WTC11 (cell line): ENCODE data around the gene MED26. TPM values are rescaled to one million over a fixed set of nuclear protein-coding genes. Genes with fewer than 3 reads are reported as not detected.

ENCODE experiments used
- ATAC-seq: fragments of 200-7000 bp; cut with Tn5 transposase; 2 replicates; pipeline ENCODE4 v1.10.0; 2021; ENCODE audit warnings: mild to moderate bottlenecking, moderate library complexity
- CTCF ChIA-PET: fragments of 300-600 bp; sonication (Branson Sonifier 250); formaldehyde crosslinking; loops from one replicate; lab custom pipeline; 2021; ENCODE audit warnings: antibody characterized with exemption; lab: Charles Lee
- POLR2A ChIA-PET: fragments of 350-600 bp; sonication (Branson Sonifier 250); formaldehyde crosslinking; loops from one replicate; lab custom pipeline; 2021; ENCODE audit warnings: antibody characterized with exemption; lab: Charles Lee
- DNase-seq: peaks from one replicate; pipeline ENCODE4 v3.0.0; 2021; ENCODE audit warnings: low spot score
- H3K27ac Mint-ChIP-seq: 2 replicates; pipeline ENCODE4 v1.8.0; 2021; ENCODE audit warnings: mixed read lengths
- H3K27me3 Mint-ChIP-seq: 2 replicates; pipeline ENCODE4 v1.8.0; 2021; ENCODE audit warnings: low read depth, mild to moderate bottlenecking, moderate library complexity, mixed read lengths
- H3K36me3 Mint-ChIP-seq: 2 replicates; pipeline ENCODE4 v1.8.0; 2021; ENCODE audit warnings: mixed read lengths
- H3K4me1 Mint-ChIP-seq: 2 replicates; pipeline ENCODE4 v1.8.0; 2022; ENCODE audit warnings: mixed read lengths
- H3K4me3 Mint-ChIP-seq: 2 replicates; pipeline ENCODE4 v1.8.0; 2021; ENCODE audit warnings: mild to moderate bottlenecking, moderate library complexity, mixed read lengths
- H3K9me3 Mint-ChIP-seq: 2 replicates; pipeline ENCODE4 v1.8.0; 2021; ENCODE audit warnings: mixed read lengths
- E2F4 ChIP-seq: sonication (generic); formaldehyde crosslinking; IDR thresholded peaks from 2 replicates; pipeline ENCODE4 v1.8.1; 2022; ENCODE audit warnings: low read depth, mild to moderate bottlenecking, moderate library complexity, missing genetic modification reagents, borderline replicate concordance
- ELF4 ChIP-seq: sonication (generic); formaldehyde crosslinking; IDR thresholded peaks from 2 replicates; pipeline ENCODE4 v1.8.1; 2022; ENCODE audit warnings: low read depth, mild to moderate bottlenecking, moderate library complexity, missing genetic modification reagents
- ETV6 ChIP-seq: sonication (generic); formaldehyde crosslinking; IDR thresholded peaks from 2 replicates; pipeline ENCODE4 v1.8.1; 2022; ENCODE audit warnings: mild to moderate bottlenecking, missing genetic modification reagents
- HMGA2 ChIP-seq: fragments of 250-450 bp; sonication (Bioruptor Pico); IDR thresholded peaks from 2 replicates; pipeline ENCODE4 v1.4.0; 2021; ENCODE audit warnings: mild to moderate bottlenecking, moderate library complexity
- IRF2 ChIP-seq: sonication (generic); formaldehyde crosslinking; IDR thresholded peaks from 2 replicates; pipeline ENCODE4 v1.8.0; 2022; ENCODE audit warnings: low read depth, missing genetic modification reagents, borderline replicate concordance
- JAZF1 ChIP-seq: fragments of 250-450 bp; sonication (Bioruptor Pico); IDR thresholded peaks from 2 replicates; pipeline ENCODE4 v1.9.0; 2021; ENCODE audit warnings: moderate library complexity, mild to moderate bottlenecking, inconsistent platforms
- NFE2L1 ChIP-seq: sonication (generic); formaldehyde crosslinking; IDR thresholded peaks from 2 replicates; pipeline ENCODE4 v1.8.1; 2023; ENCODE audit warnings: missing genetic modification reagents
- NFYB ChIP-seq: sonication (generic); formaldehyde crosslinking; conservative IDR thresholded peaks from 2 replicates; pipeline ENCODE4 v1.8.0; 2022; ENCODE audit warnings: low read depth, missing genetic modification reagents
- NR2C2 ChIP-seq: sonication (generic); formaldehyde crosslinking; IDR thresholded peaks from 2 replicates; pipeline ENCODE4 v1.8.0; 2022; ENCODE audit warnings: mild to moderate bottlenecking, missing genetic modification reagents
- TCF7 ChIP-seq: sonication (generic); formaldehyde crosslinking; IDR thresholded peaks from 2 replicates; pipeline ENCODE4 v1.8.0; 2022; ENCODE audit warnings: mild to moderate bottlenecking, low read depth, missing genetic modification reagents, moderate library complexity
- TEAD1 ChIP-seq: sonication (generic); formaldehyde crosslinking; IDR thresholded peaks from 2 replicates; pipeline ENCODE4 v1.8.0; 2022; ENCODE audit warnings: mild to moderate bottlenecking, missing genetic modification reagents
- TP53 ChIP-seq: sonication (generic); formaldehyde crosslinking; IDR thresholded peaks from 2 replicates; pipeline ENCODE4 v1.8.1; 2023; ENCODE audit warnings: mild to moderate bottlenecking, missing genetic modification reagents
- ZBTB43 ChIP-seq: sonication (generic); formaldehyde crosslinking; IDR thresholded peaks from 2 replicates; pipeline ENCODE4 v1.8.1; 2023; ENCODE audit warnings: mild to moderate bottlenecking, missing genetic modification reagents
- ZNF138 ChIP-seq: sonication (generic); formaldehyde crosslinking; conservative IDR thresholded peaks from 2 replicates; pipeline ENCODE4 v1.8.1; 2022; ENCODE audit warnings: mild to moderate bottlenecking, moderate library complexity, missing genetic modification reagents
- ZNF423 ChIP-seq: fragments of 250-450 bp; sonication (Bioruptor Pico); IDR thresholded peaks from 2 replicates; pipeline ENCODE4 v2.1.2; 2022; ENCODE audit warnings: mild to moderate bottlenecking, moderate library complexity
- total RNA-seq: library from RNA; stranded (reverse); gene quantifications from 3 replicates; pipeline ENCODE4 v1.2.3, GENCODE V29; 2021
- TF ChIP-seq, protein P1 (sequence below): sonication (generic); formaldehyde crosslinking; IDR thresholded peaks from 2 replicates; pipeline ENCODE4 v1.8.0; 2022; ENCODE audit warnings: mild to moderate bottlenecking, missing genetic modification reagents
- TF ChIP-seq, protein P2 (sequence below): sonication (generic); formaldehyde crosslinking; IDR thresholded peaks from 2 replicates; pipeline ENCODE4 v1.8.0; 2022; ENCODE audit warnings: mild to moderate bottlenecking, missing genetic modification reagents
- TF ChIP-seq, protein P3 (sequence below): sonication (generic); formaldehyde crosslinking; IDR thresholded peaks from 2 replicates; pipeline ENCODE4 v1.8.0; 2022; ENCODE audit warnings: missing genetic modification reagents
- TF ChIP-seq, protein P4 (sequence below): sonication (generic); formaldehyde crosslinking; IDR thresholded peaks from 2 replicates; pipeline ENCODE4 v1.8.1; 2022; ENCODE audit warnings: mild to moderate bottlenecking, missing genetic modification reagents, moderate library complexity, borderline replicate concordance
- TF ChIP-seq, protein P5 (sequence below): sonication (generic); formaldehyde crosslinking; IDR thresholded peaks from 2 replicates; pipeline ENCODE4 v1.8.1; 2023; ENCODE audit warnings: mild to moderate bottlenecking, missing genetic modification reagents, moderate library complexity

The MED26 gene
- total RNA-seq, 1 experiment from 2014 or later: 14.2 TPM

GRCh38 chr19:16587833-16588823 lies 39.9 kb downstream of the MED26 start:
- Mint-ChIP-seq H3K27ac (peak overlapping the region; percentile 79), H3K4me3 (no peak overlapping the region)
- TF ChIP-seq E2F4 (CRISPR knock-in tag): no peak
- TF ChIP-seq, protein P1, sequence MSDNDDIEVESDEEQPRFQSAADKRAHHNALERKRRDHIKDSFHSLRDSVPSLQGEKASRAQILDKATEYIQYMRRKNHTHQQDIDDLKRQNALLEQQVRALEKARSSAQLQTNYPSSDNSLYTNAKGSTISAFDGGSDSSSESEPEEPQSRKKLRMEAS (CRISPR knock-in tag): 0 out of 2 replicates have a peak, but pooled peaks have one; percentile 30
- TF ChIP-seq NFE2L1 (CRISPR knock-in tag): no peak
- TF ChIP-seq NR2C2 (CRISPR knock-in tag): no peak
- TF ChIP-seq, all 79 proteins: peak for 1
- ATAC-seq: no peak
- ChIA-PET CTCF (interaction anchor here (0.7 to 1.6 kb wide), 8 partner anchors 11 to 212 kb away, joined by 3 to 6 read pairs (median 4); partner anchors contain the start of gene MED26), POLR2A (interaction anchor here (0.9 to 1.5 kb wide), 2 partner anchors 16 to 45 kb away, joined by 3 to 6 read pairs; partner anchors contain the start of gene SLC35E1)
- Mint-ChIP-seq H3K9me3 (no peaks in the 10 kb centered on the region), H3K4me1 (peaks cover 74% of the 10 kb centered on the region), H3K27me3 (no peaks in the 10 kb centered on the region), H3K36me3 (no peaks in the 10 kb centered on the region)
- DNase-seq: no peak

GRCh38 chr19:16586991-16587832 lies 40.8 kb downstream of the MED26 start:
- no peaks in the 10 kb centered on the region for H3K27me3 Mint-ChIP-seq
- no peaks in the 10 kb centered on the region for H3K9me3 Mint-ChIP-seq
- POLR2A ChIA-PET: interaction anchor here (0.6 to 1.5 kb wide), 3 partner anchors 15 to 48 kb away, joined by 3 to 6 read pairs (median 3); partner anchors contain the start of gene SLC35E1
- peaks cover 71% of the 10 kb centered on the region for H3K4me1 Mint-ChIP-seq
- no peaks in the 10 kb centered on the region for H3K36me3 Mint-ChIP-seq
- ATAC-seq: no peak
- CTCF ChIA-PET: interaction anchor here (0.7 to 1.6 kb wide), 8 partner anchors 10 to 211 kb away, joined by 3 to 6 read pairs (median 4); partner anchors contain the start of gene MED26
- TF ChIP-seq TCF7: no peak
- TF ChIP-seq, protein P2, sequence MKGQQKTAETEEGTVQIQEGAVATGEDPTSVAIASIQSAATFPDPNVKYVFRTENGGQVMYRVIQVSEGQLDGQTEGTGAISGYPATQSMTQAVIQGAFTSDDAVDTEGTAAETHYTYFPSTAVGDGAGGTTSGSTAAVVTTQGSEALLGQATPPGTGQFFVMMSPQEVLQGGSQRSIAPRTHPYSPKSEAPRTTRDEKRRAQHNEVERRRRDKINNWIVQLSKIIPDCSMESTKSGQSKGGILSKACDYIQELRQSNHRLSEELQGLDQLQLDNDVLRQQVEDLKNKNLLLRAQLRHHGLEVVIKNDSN (CRISPR knock-in tag): no peak
- TF ChIP-seq ZNF423: peak; percentile 39; the same call in 1 of the 2 replicates
- TF ChIP-seq, protein P3, sequence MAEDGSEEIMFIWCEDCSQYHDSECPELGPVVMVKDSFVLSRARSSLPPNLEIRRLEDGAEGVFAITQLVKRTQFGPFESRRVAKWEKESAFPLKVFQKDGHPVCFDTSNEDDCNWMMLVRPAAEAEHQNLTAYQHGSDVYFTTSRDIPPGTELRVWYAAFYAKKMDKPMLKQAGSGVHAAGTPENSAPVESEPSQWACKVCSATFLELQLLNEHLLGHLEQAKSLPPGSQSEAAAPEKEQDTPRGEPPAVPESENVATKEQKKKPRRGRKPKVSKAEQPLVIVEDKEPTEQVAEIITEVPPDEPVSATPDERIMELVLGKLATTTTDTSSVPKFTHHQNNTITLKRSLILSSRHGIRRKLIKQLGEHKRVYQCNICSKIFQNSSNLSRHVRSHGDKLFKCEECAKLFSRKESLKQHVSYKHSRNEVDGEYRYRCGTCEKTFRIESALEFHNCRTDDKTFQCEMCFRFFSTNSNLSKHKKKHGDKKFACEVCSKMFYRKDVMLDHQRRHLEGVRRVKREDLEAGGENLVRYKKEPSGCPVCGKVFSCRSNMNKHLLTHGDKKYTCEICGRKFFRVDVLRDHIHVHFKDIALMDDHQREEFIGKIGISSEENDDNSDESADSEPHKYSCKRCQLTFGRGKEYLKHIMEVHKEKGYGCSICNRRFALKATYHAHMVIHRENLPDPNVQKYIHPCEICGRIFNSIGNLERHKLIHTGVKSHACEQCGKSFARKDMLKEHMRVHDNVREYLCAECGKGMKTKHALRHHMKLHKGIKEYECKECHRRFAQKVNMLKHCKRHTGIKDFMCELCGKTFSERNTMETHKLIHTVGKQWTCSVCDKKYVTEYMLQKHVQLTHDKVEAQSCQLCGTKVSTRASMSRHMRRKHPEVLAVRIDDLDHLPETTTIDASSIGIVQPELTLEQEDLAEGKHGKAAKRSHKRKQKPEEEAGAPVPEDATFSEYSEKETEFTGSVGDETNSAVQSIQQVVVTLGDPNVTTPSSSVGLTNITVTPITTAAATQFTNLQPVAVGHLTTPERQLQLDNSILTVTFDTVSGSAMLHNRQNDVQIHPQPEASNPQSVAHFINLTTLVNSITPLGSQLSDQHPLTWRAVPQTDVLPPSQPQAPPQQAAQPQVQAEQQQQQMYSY: no peak
- TF ChIP-seq, protein P4, sequence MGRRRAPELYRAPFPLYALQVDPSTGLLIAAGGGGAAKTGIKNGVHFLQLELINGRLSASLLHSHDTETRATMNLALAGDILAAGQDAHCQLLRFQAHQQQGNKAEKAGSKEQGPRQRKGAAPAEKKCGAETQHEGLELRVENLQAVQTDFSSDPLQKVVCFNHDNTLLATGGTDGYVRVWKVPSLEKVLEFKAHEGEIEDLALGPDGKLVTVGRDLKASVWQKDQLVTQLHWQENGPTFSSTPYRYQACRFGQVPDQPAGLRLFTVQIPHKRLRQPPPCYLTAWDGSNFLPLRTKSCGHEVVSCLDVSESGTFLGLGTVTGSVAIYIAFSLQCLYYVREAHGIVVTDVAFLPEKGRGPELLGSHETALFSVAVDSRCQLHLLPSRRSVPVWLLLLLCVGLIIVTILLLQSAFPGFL (CRISPR knock-in tag): no peak
- no peak for DNase-seq
- no peak overlapping the region for H3K4me3 Mint-ChIP-seq
- no peak overlapping the region for H3K27ac Mint-ChIP-seq

GRCh38 chr19:16586477-16586871 lies 41.5 kb downstream of the MED26 start:
- Mint-ChIP-seq H3K36me3 (no peaks in the 10 kb centered on the region), H3K4me3 (no peak overlapping the region), H3K4me1 (peaks cover 63% of the 10 kb centered on the region), H3K27ac (peak overlapping the region; percentile 91; the same call in 1 of the 2 replicates), H3K27me3 (no peaks in the 10 kb centered on the region), H3K9me3 (no peaks in the 10 kb centered on the region)
- DNase-seq: no peak
- ChIA-PET POLR2A (no interaction called here), CTCF (no interaction called here)
- no peak for ATAC-seq
- TF ChIP-seq ZNF138 (CRISPR knock-in tag) (no peak), NFYB (CRISPR knock-in tag) (no peak), ETV6 (CRISPR knock-in tag) (no peak), IRF2 (no peak), TEAD1 (no peak), TP53 (CRISPR knock-in tag) (no peak), JAZF1 (CRISPR knock-in tag) (no peak), ZBTB43 (no peak), HMGA2 (CRISPR knock-in tag) (no peak), ELF4 (CRISPR knock-in tag) (no peak)
- TF ChIP-seq, protein P5, sequence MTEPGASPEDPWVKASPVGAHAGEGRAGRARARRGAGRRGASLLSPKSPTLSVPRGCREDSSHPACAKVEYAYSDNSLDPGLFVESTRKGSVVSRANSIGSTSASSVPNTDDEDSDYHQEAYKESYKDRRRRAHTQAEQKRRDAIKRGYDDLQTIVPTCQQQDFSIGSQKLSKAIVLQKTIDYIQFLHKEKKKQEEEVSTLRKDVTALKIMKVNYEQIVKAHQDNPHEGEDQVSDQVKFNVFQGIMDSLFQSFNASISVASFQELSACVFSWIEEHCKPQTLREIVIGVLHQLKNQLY: no peak
